Loucy (cell line): ENCODE data around the gene TIMM29.

Experiments used
- H2AFZ ChIP-seq: fragments of 200-600 bp; sonication (generic); 2 replicates; pipeline ENCODE4 v1.6.0; 2016; ENCODE audit warnings: antibody characterized with exemption, mild to moderate bottlenecking, low read length, moderate library complexity
- H3F3A ChIP-seq: fragments of 200-600 bp; 2 replicates; pipeline ENCODE4 v1.6.0; 2016; ENCODE audit warnings: antibody characterized with exemption, low read depth, mild to moderate bottlenecking
- H3K27me3 ChIP-seq: fragments of 200-600 bp; sonication (generic); 2 replicates; pipeline ENCODE4 v1.6.1; 2014; ENCODE audit warnings: low read length, mild to moderate bottlenecking; ENCODE audit not compliant: insufficient read depth, poor library complexity, severe bottlenecking
- H3K36me3 ChIP-seq: fragments of 200-600 bp; sonication (generic); 2 replicates; pipeline ENCODE4 v1.6.1; 2016; ENCODE audit warnings: low read length; ENCODE audit not compliant: insufficient read depth
- H3K4me1 ChIP-seq: fragments of 200-600 bp; sonication (generic); 2 replicates; pipeline ENCODE4 v1.5.1; 2014; ENCODE audit warnings: low read length, mild to moderate bottlenecking; ENCODE audit not compliant: insufficient read depth, poor library complexity, severe bottlenecking
- H3K4me2 ChIP-seq: fragments of 200-600 bp; sonication (generic); 2 replicates; pipeline ENCODE4 v1.6.0; 2014; ENCODE audit warnings: antibody characterized with exemption, low read length, low read depth, mild to moderate bottlenecking; ENCODE audit not compliant: poor library complexity, severe bottlenecking
- H3K4me3 ChIP-seq: fragments of 200-600 bp; sonication (generic); 2 replicates; pipeline ENCODE4 v1.5.1; 2014; ENCODE audit warnings: low read length, mild to moderate bottlenecking, mixed read lengths; ENCODE audit not compliant: poor library complexity, severe bottlenecking
- H3K79me2 ChIP-seq: fragments of 200-600 bp; sonication (generic); 2 replicates; pipeline ENCODE4 v1.6.1; 2014; ENCODE audit warnings: low read length; ENCODE audit not compliant: insufficient read depth
- H3K9ac ChIP-seq: fragments of 200-600 bp; sonication (generic); 2 replicates; pipeline ENCODE4 v1.6.0; 2014; ENCODE audit warnings: mild to moderate bottlenecking, low read depth, low read length, moderate library complexity; ENCODE audit not compliant: poor library complexity, severe bottlenecking
- H3K9me2 ChIP-seq: fragments of 200-600 bp; sonication (generic); replicated peaks from 2 replicates; pipeline ENCODE4 v1.6.1; 2016; ENCODE audit warnings: low read depth, low read length, mixed read lengths
- H3K9me3 ChIP-seq: fragments of 200-600 bp; sonication (generic); 2 replicates; pipeline ENCODE4 v1.6.1; 2014; ENCODE audit warnings: mild to moderate bottlenecking, antibody characterized with exemption, low read length, low read depth; ENCODE audit not compliant: insufficient read depth
- H4K20me1 ChIP-seq: fragments of 200-600 bp; sonication (generic); 2 replicates; pipeline ENCODE4 v1.6.0; 2014; ENCODE audit warnings: antibody characterized with exemption, low read length, mild to moderate bottlenecking; ENCODE audit not compliant: insufficient read depth, poor library complexity, severe bottlenecking
- CTCF ChIP-seq: fragments of 200-600 bp; sonication (generic); conservative IDR thresholded peaks from 2 replicates; pipeline ENCODE4 v1.5.1; 2014; ENCODE audit warnings: mild to moderate bottlenecking, antibody characterized with exemption, low read length
- EZH2phosphoT487 ChIP-seq: fragments of 200-600 bp; IDR thresholded peaks from 2 replicates; pipeline ENCODE4 v1.6.1; 2018; ENCODE audit warnings: antibody characterized with exemption, mild to moderate bottlenecking, moderate library complexity, borderline replicate concordance

The TIMM29 gene

GRCh38 chr19:10966809-10967208, 38.2 kb downstream of the TIMM29 start:
- TF ChIP-seq EZH2phosphoT487 (no peak), CTCF (no peak)
- Histone ChIP-seq H3F3A (no peaks in the 10 kb centered on the region), H3K9me2 (no peaks in the 10 kb centered on the region), H2AFZ (no peak overlapping the region), H3K79me2 (peaks cover 99% of the 10 kb centered on the region), H4K20me1 (peaks cover 74% of the 10 kb centered on the region), H3K9me3 (no peaks in the 10 kb centered on the region), H3K9ac (no peak overlapping the region), H3K4me1 (peaks cover 37% of the 10 kb centered on the region), H3K27me3 (no peaks in the 10 kb centered on the region), H3K36me3 (no peaks in the 10 kb centered on the region), H3K4me2 (peak overlapping the region; percentile 79), H3K4me3 (no peak overlapping the region)

GRCh38 chr19:10968527-10969135, 40.0 kb downstream of the TIMM29 start:
- peak overlapping the region; percentile 63 for H3K4me2 ChIP-seq
- no peaks in the 10 kb centered on the region for H3F3A ChIP-seq
- H3K9me3 ChIP-seq: no peaks in the 10 kb centered on the region
- H3K27me3 ChIP-seq: no peaks in the 10 kb centered on the region
- TF ChIP-seq CTCF (no peak), EZH2phosphoT487 (no peak)
- no peak overlapping the region for H2AFZ ChIP-seq
- H3K4me1 ChIP-seq: peaks cover 28% of the 10 kb centered on the region
- H3K9me2 ChIP-seq: no peaks in the 10 kb centered on the region
- peak overlapping the region; percentile 57 for H3K9ac ChIP-seq
- H3K79me2 ChIP-seq: peaks cover 97% of the 10 kb centered on the region
- H4K20me1 ChIP-seq: peaks cover 65% of the 10 kb centered on the region
- H3K4me3 ChIP-seq: peak overlapping the region; percentile 37
- H3K36me3 ChIP-seq: no peaks in the 10 kb centered on the region

- no peaks in the 10 kb centered on the region for H3K27me3 ChIP-seq
- no peak overlapping the region for H3K4me2 ChIP-seq
- peaks cover 68% of the 10 kb centered on the region for H4K20me1 ChIP-seq
- H3F3A ChIP-seq: no peaks in the 10 kb centered on the region
- H2AFZ ChIP-seq: no peak overlapping the region
- H3K79me2 ChIP-seq: peaks cover 97% of the 10 kb centered on the region
- H3K4me1 ChIP-seq: peaks cover 24% of the 10 kb centered on the region
- H3K36me3 ChIP-seq: no peaks in the 10 kb centered on the region
- no peak overlapping the region for H3K4me3 ChIP-seq
- TF ChIP-seq EZH2phosphoT487 (no peak), CTCF (no peak)
- H3K9me3 ChIP-seq: no peaks in the 10 kb centered on the region
- H3K9ac ChIP-seq: no peak overlapping the region
- no peaks in the 10 kb centered on the region for H3K9me2 ChIP-seq
These were observed 42.6 kb downstream of the TIMM29 start for GRCh38 chr19:10971107-10971726.
